ENCODE data around the gene SIMC1.

DNA sequence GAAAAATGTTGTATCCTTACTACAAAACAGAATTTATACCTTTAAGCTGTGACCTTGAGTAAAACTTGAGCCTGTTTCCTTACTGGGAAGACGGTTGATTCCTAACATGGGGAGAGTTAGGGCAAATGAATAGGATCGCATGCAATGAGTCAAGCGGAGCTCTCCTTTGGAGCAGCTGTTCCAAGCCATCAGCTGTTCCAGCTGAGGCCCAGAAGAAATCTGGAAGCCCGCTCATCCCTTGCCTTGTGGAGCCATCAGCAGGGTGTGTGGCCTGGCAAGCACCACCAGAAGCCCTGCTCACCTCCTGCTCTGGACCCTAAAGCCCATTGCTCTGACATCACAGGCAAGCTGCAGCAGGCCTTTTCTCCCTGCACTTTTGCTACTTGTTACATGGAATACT, 115.3 kb downstream of the SIMC1 start:
- TF ChIP-seq POLR2AphosphoS5 (IDR thresholded peaks at IDR 0.05), result no peak
- TF ChIP-seq, protein P1, sequence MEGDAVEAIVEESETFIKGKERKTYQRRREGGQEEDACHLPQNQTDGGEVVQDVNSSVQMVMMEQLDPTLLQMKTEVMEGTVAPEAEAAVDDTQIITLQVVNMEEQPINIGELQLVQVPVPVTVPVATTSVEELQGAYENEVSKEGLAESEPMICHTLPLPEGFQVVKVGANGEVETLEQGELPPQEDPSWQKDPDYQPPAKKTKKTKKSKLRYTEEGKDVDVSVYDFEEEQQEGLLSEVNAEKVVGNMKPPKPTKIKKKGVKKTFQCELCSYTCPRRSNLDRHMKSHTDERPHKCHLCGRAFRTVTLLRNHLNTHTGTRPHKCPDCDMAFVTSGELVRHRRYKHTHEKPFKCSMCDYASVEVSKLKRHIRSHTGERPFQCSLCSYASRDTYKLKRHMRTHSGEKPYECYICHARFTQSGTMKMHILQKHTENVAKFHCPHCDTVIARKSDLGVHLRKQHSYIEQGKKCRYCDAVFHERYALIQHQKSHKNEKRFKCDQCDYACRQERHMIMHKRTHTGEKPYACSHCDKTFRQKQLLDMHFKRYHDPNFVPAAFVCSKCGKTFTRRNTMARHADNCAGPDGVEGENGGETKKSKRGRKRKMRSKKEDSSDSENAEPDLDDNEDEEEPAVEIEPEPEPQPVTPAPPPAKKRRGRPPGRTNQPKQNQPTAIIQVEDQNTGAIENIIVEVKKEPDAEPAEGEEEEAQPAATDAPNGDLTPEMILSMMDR (IDR thresholded peaks at IDR 0.05), result no peak
- TF ChIP-seq POLR2A (IDR thresholded peaks at IDR 0.05), result no peak

Data from prostate gland (tissue), 2 donors.